IPS-NIHi11 (cell line): ENCODE results near the gene IDH2.
"Not testable (repeated sequence)": the region's sequence is repeated elsewhere in the genome, so short reads cannot be mapped to it uniquely, and the experiment has no call there.

Experiments
- DNase-seq: peaks from one replicate; pipeline ENCODE4 v3.0.0; 2012; ENCODE audit warnings: mixed read lengths, low spot score

IDH2 gene

DNA sequence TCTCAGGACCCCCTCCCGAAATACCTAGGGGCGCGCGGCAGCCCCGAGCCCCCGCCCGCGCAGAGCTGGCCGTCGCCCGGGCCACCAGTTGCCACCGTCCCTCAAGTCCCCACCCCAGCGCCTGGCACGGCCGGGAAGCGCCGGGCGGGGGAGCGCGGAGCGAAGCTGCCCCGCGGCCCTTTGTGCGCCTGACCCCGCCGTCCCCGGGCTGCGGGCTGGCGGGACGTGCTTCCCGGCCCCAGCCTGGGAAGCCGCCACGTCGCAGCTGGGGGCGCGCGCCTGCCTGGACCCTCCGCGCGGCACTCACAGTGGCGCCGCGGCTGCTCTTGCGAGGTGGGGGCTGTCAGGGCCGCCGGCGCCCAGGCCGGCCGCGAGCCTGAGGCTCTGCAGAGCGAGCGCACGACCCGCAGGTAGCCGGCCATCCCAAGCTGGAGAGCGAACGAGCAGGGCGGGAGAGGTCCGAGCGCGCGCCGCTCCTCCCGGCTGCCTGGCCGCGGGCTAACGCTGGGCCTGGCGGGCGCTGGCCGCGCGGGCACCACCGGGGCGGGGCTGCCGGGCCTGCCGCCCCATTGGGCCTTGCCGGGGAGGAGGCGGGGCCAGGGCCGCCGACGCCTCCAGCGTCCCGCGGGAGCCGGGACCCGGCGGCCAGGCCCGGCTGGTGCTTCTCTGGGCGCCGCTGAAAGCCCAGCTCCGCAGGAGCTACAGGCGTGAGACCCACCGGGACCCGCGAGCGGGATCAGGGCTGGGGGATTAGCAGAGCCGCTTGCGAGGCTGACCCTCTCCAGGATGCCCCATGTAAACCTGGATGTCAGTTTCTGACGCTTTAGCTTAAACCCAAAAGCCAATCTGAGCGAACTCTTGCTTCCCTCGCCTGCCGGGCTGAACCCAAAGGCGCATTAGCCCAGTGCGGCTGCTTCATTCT lies at the start of gene IDH2:
Gene IDH2, minus strand, starts transcription at position 500 of the 922 bp plus-strand sequence. Its CDS starts 78 bp downstream, at position 422.
- peak; percentile 98 for DNase-seq

DNA sequence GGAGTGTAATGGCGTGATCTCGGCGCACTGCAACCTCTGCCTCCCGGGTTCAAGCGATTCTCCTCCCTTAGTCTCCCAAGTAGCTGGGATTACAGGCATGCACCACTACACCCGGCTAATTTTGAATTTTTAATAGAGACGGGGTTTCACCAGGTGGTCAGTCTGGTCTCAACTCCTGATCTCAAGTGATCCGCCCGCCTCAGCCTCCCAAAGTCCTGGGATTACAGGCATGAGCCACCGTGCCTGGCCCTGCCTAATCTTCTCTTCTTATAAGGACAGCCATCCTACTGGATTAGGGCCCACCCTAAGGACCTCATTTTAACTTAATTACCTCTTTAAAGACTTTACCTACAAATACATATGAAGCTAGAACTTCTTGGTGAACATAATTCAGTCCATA lies 48.3 kb upstream of the IDH2 start:
- DNase-seq = not testable (repeated sequence)

DNA sequence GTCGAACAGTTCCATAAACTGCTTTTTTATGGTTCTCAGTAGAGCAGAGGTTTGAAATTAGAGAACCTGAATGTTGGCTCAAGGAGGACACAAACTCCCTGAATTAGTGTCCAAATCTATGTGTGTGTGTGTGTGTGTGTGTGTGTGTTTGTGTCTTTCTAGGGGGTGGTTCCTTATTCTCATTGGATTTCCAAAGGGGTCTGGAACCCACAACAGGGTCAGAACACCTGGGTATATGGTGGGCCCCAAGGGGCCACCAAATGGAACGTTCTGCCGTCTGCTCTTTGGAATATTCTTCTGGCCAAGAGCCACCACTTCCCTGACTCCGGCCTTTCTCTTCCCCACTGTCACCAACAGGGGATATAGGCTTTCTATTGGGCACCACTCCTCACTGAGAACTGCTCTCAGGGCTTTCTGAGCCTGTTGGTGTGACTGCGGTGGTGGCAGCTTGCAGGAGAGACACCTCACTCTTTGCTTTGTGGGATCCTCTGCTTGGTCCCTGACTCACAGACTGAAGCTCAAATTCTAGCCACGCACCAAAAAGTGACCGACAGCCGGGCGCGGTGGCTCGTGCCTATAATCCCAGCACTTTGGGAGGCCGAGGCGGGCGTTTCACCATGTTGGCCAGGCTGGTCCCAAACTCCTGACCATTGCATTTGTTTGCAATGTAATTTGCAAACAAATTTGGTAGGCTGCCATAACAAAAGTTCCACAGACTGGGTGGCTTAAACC lies 47.5 kb upstream of the IDH2 start:
- DNase-seq = no peak

DNA sequence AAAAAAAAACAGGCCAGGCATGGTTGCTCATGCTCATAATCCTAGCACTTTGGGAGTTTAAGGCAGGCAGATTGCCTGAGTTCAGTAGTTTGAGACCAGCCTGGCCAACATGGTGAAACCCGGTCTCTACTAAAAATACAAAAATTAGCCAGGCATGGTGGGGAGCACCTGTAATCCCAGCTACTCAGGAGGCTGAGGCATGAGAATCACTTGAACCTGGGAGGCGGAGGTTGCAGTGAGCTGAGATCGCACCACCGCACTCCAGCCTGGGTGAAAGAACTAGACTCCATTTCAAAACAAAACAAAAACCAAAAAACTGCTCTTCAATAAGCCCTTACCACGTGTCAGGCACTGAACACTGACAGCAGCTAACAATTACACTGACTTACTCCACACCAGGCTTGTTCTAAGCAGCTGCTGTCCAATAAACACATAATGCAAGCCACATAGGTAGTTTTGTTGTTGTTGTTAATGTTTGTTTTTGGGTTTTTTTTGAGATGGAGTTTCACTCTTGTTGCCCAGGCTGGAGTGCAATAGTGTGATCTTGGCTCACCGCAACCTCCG lies 44.0 kb upstream of the IDH2 start:
- DNase-seq = not testable (repeated sequence)

DNA sequence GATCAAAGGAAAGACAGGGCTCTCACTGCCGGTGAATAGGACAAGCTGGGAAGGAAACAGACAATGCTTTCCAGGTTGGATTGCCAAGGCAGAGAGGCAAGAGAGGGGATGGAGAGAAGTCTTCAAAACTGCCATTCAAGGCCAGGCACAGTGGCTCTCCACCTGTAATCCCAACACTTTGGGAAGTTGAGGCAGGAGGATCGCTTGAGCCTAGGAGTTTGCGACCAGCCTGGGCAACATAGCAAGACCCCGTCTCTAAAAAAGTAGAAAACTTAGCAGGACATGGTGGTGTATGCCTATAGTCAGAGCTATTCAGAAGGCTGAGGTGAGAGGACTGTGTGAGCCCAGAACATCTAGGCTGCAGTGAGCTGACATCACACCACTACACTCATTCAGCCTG lies 43.5 kb upstream of the IDH2 start:
- no peak for DNase-seq

DNA sequence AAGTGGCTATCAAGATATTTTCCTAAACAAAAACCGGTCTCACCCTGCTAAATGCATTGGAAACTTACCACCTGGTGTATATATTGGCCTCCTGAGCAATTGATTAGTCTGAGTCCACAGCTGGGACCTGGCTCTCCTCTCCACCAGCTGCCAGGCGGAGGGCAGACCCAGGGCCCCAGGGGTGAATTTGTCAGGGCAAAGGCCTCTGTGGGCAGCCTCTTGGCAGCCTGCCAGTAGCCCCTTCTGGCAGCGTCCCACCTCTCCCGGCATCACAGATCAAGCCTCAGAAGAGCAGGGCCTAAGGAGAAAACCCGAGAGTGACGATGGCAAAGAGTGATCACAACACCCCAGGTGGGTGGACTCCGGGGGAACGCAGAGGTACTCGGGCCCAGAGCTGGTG lies 43.0 kb upstream of the IDH2 start:
- no peak for DNase-seq

DNA sequence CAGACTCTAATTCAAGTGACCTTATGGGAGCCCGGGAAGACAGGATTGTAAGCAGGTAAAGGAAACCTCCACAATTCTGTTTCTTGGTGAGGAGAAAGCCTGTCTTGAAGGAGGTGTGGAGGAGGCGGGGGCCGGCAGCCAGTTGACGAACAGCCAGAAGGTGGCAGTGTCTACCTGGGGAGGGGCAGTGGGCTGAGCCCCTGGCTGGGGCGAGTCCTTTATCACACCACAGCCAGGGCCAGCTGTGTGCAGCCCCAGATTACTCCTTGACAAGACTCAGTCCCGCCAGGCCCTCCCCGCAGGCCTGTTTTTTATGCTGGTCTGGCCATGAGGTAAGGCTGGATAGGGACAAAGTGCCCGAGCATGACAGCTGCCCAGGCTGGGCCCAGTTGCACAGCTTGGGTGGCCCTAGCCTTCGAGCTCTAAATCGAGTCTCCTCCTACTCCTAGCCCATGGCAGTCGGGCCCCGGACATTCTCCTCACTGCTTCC lies 40.9 kb upstream of the IDH2 start:
- peak; percentile 93 for DNase-seq

DNA sequence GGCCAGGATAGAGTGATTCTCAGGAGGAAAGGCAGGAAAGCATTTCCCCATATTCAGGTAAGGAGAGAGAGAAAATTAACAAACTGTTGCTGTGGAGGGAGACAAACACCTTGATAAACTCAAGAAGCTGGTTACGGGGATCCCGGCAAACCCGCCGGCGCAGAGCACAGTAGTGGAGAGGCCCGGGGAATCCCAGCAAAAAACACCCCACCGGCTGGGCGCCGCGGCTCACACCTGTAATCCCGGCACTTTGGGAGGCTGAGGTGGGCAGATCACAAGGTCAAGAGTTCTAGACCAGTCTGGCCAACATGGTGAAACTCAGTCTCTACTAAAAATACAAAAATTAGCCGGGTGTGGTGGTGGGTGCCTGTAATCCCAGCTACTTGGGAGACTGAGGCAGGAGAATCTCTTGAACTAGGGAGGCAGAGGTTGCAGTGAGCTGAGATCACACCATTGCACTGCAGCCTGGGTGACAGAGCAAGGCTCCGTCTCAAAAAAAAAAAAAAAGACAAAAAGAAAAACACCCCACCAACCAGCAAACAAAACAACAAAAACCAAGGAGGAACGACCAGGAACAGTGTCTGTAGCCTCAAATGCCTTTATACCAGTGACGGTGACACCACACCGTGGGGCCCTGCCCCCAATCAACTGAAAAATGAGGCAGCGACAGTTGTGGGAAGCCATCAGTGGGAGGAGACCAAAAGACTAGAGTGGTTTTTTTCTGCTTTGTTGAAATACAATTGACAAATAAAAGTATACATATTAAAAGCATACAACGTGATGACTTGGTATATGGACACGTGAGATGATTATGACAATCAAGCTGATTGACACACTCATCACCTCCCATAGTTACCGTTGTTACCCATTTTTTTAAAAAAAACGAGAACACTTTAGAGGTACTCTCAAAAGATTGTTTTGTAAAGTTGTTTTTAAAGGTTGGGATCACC lies 40.2 kb upstream of the IDH2 start:
- no peak for DNase-seq

DNA sequence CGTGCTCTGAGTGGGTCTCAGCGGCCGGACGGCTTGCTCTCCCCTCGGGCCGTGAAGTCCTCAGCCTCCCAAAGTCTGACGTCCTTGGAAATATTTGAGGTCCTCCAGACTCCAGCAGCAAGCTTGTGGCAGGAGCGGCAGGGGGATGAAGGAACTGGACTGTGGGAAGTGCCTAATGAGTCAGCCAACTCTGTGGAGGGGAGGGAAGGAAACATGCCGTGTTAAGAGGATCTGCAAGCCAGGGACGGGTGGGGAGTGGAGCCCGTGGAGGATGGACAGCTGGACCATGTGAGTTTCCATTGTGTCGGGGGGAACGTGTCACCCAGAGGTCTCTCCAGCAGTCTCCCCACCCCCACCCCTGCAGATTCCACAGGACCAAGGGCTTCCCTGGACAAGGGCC lies 39.4 kb upstream of the IDH2 start:
- no peak for DNase-seq

DNA sequence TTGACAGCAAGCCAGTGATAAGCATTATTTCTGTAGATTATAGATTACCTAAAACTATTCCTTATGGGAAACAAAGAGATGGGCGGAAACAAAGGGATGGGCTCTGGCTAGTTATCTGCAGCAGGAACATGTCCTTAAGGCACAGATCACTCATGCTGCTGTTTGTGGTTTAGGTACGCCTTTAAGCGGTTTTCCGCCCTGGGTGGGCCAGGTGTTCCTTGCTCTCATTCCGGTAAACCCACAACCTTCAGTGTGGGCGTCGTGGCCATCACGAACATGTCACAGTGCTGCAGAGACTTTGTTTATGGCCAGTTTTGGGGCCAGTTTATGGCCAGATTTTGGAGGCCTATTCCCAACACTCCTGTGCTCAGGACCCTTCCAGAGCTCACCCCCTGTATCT lies 37.3 kb upstream of the IDH2 start:
- DNase-seq = not testable (repeated sequence)

DNA sequence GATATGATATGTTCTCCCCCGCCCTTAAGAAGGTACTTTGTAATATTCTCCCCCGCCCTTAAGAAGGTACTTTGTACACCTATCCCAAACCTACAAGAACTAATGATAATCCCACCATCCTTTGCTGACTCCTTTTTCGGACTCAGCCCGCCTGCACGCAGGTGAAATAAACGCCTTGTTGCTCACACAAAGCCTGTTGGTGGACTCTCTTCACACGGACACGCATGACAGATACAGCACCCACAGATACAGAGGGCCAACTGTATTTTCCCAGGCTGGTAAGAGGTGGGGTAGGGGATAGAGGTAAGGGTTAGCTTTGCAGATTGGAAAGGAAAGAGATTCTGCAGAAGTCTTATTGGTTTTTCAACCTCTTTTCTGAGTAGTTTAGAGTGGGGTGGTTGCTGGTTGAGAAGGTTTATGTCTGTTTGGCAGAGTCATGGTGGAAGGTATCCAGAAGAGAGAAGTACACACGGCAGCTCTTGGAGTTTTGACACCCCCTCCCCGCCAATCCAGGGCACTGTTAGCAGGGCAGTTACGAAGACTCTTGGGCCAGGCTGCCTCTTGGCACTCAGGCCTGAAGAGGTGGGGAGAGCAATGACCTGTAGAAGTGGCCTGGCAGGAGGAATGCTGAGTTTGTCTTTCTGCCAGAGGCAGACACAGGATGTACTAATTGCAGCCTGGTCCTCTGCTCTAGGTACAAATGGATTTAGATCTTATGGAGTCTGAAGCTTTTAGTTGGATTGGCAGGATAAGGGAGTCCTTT lies 36.0 kb upstream of the IDH2 start:
- DNase-seq = no peak

DNA sequence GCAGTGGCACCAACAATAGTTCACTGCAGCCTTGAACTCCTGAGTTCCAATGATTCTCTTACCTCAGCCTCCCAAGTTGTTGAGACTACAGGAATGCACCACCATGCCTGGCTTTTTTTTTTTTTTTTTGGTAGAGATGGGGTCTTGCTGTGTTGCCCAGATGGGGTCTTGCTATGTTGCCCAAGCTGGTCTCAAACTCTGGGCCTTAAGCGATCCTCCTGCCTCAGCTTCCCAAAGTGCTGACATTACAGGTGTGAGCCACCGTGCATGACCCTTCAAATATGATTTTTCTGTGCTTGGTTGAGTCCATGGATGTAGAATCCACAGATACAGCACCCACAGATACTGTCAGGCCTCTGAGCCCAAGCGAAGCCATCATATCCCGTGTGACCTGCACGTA lies 30.2 kb upstream of the IDH2 start:
- no peak for DNase-seq

DNA sequence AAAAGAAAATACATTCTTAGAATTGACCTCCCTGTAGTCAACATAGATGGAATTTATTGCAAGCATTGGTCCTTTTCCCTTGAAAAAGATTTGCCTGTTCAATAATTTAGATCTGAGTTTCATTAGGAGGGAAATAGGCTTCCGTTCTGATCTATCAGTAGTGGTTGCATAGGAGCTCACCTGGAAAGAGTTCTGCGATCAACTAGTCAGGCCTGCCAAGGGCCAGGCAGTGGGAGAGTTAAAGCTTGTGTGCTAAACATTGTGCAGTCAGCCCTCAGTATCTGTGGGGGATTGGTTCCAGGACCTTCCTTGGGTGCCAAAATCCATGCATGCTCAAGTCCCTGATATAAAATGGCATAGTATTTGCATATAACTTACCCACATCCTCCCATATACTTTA lies 29.6 kb upstream of the IDH2 start:
- DNase-seq = no peak

DNA sequence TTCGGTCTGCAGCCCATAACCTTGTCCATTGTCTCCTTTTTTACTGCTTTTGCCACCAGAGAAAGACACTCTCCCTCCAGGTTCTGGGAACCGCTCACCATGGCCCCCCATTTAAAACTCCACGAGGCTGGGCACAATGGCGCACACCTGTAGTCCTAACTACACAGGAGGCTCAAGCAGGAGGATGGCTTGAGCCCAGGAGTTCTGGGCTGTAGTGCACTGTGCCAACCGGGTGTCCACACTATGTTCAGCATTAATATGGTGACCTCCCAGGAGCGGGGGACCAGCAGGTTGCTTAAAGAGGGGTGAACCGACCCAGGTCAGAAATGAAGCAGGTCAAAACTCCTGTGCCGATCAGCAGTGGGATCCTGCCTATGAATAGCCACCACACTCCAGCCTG lies 28.0 kb upstream of the IDH2 start:
- DNase-seq = no peak

DNA sequence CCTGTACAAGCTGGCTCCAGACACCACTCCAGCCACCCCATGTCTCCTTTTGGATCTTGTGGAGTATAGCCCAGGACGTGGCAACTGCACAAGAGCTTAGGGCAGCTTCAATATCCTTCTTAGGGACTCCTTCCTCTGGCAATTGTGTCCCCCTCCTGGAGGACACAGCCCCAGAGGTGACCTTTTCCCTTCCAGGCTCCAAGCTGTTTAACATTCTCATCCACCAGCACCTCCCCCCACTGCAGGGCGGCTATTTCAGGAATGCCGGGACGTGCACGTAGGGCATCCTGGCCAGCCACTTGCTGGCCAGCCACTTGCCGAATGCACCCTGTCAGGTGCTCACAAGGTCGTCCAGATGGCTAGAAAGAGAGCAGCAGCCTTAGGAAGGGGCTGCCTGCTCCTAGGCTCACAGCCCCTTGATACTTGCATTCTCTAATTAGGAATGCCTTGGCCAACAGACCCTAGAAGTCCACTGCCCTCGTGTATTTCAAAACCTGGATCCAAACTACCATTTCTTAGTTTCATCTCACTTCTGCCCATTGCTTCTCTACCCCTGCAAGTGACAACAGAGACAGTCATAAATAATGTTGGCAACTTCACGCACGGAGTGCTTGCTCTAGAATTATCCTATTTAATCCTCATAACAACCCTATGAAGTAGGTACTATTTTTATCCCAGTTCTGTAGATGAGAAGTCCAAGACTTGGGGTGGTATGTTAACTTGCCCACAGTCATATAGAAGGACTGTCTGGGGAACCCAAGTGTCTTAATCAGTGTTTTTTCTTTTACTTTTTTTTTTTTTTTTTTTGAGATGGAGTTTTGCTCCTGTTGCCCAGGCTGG lies 24.5 kb upstream of the IDH2 start:
- DNase-seq = peak; percentile 82

DNA sequence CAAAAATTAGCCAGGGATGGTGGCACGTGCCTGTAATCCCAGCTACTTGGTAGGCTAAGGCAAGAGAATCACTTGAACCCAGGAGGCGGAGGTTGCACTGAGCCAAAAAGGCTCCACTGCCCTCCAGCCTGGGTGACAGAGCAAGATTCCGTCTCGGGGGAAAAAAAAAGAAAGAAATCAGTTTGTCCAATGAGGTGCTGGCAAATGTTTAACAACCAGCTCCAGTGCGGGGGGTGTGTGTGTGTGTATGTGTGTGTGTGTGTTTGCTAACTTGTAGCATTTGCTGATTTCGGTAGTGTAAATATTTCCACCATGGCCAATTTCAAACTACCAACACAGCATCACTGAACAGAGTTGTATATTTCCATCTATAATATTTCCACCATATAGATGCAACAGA lies 23.8 kb upstream of the IDH2 start:
- no peak for DNase-seq

DNA sequence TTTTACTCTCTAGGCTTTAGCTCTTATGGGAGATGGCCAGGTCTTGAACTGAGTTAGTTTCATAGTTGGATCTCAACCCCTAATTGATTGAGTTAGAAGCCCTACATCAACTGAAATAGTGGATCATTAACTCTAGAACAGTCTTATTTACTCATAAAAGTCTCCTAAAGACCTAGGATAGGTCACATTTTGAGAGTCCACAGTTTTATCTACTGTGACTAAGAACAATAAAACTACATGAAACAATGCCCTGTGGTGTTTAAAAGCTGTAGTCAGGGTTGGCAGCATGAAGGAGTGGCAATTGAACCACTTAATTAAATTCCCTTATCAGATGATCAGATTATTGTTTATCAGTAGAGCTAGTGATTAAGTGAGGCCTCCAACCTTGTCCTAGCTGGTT lies 22.2 kb upstream of the IDH2 start:
- no peak for DNase-seq

DNA sequence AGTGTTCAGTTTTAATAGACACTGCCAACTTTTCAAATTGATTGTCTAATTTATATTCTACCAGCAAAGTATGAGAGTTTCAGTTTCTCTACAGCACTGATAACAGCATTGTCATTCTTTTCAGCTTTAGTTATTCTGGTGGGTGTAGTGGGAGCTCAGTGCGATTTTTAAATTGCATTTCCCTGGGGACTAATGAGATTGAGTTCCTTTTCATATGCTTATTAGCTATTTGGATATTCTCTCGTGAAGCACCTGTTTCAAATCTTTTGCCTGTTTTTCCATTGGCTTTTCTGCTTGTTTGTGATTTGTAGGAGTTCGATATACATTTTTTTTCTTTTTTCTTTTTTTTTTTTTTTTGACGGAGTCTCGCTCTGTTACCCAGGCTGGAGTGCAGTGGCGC lies 18.8 kb upstream of the IDH2 start:
- DNase-seq = no peak

DNA sequence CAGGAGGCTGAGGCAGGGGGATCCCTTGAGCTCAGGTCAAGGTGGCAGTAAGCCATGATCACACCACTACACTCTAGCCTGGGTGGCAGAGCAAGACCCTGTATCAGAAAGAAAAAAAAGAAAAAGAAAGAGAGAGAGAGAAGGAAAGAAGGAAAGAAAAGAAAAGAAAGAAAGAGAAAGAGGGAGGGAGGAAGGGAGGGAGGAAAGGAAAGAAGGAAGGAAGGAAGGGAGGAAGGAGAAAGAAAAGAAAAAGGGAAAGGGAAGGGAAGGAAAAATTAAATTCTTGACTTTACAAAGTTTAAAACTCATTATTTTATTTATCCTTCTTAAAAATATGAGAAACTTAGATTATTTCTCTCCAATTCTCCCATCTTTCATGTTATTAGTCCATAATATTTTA lies 17.1 kb upstream of the IDH2 start:
- DNase-seq = no peak

DNA sequence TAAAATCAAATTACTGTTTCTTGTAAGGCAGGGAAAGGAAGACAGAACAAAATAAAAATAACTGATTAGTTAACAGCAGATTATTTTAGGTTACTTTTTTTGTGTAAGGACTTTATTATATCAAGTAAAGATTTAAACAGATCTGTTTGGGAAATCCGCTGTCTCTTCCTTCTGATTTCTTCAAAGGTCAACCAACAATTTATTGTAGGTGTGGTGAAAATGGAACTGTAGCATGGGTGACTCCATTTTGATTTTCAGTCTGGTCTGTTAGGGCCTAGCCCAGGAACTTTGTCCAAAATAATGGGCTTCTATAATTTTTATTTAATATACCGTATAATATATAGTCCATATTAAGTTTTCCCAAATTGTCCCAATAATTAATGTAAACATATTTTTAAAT lies 13.5 kb upstream of the IDH2 start:
- DNase-seq = no peak
